ENCODE results near the gene TMEM81. TPM values are rescaled to one million over a fixed set of nuclear protein-coding genes. Genes with fewer than 3 reads are reported as not detected.

TMEM81 gene
- total and polyA plus RNA-seq, 11 donors, result 1.3 to 3.8 (median 2.4) TPM

DNA sequence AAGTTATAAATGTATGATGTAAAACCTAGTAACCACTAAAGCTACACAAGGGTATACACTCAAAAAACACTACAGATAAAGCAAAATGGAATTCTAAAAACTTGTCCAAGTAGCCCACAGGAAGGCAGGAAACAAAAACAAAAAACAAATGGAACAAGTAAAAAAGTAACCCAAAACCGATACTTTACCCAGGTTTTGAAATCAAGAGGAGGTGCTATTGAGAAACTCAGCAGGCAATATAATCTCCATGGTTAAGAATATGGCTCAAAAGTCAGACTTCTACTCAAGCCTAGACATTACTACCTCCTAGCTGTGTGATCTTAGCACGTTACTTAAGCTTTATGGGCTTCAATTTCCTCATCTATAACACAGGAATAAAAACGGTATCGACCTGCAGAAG, 24.2 kb upstream of the TMEM81 start:
- WGBS, 4 donors, result 90 to 92% (median 92%) methylated on average over 4 of the region's 4 CpGs
- H3K36me3 ChIP-seq, result peaks cover 0 to 99% (median 93%) of the 10 kb centered on the region in 9 donors

DNA sequence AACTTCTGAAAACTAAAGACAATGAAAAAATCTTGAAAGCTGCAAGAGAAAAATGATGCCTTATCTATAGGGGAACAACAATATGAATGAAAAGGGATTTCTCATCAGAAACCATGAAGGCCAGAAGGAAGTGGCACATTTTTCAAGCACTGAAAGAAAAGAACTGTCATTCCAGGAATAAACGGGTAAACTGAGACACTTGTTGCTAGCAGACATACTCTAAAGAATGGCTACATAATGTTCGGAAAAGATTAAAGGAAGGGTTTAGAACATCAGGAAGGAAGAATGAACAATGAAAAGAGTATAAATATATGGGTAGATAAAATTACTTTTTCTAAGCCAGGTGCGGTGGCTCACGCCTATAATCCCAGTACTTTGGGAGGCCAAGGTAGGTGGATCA, 23.1 kb upstream of the TMEM81 start:
- no peak overlapping the region for H3K4me3 ChIP-seq
- DNase-seq (no peak), ATAC-seq (no peak)
- peaks cover 0 to 99% (median 93%) of the 10 kb centered on the region in 9 donors for H3K36me3 ChIP-seq
- no peaks in the 10 kb centered on the region for H3K27me3 ChIP-seq
- TF ChIP-seq, protein P1, sequence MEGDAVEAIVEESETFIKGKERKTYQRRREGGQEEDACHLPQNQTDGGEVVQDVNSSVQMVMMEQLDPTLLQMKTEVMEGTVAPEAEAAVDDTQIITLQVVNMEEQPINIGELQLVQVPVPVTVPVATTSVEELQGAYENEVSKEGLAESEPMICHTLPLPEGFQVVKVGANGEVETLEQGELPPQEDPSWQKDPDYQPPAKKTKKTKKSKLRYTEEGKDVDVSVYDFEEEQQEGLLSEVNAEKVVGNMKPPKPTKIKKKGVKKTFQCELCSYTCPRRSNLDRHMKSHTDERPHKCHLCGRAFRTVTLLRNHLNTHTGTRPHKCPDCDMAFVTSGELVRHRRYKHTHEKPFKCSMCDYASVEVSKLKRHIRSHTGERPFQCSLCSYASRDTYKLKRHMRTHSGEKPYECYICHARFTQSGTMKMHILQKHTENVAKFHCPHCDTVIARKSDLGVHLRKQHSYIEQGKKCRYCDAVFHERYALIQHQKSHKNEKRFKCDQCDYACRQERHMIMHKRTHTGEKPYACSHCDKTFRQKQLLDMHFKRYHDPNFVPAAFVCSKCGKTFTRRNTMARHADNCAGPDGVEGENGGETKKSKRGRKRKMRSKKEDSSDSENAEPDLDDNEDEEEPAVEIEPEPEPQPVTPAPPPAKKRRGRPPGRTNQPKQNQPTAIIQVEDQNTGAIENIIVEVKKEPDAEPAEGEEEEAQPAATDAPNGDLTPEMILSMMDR (IDR thresholded peaks at IDR 0.05), result no peak
- TF ChIP-seq POLR2A (IDR thresholded peaks at IDR 0.05), result no peak
- no peaks in the 10 kb centered on the region for H3K4me1 ChIP-seq
- no peak overlapping the region for H3K27ac ChIP-seq
- 92 to 96% (median 95%) methylated on average over 4 of the region's 4 CpGs for WGBS, 4 donors
- intact Hi-C loops (cut with DNase I), result no loop called here
- H3K9me3 ChIP-seq, result no peaks in the 10 kb centered on the region

More for the DNA sequence above, 24.2 kb upstream of the TMEM81 start:
- ATAC-seq (no peak), DNase-seq (no peak)
- no peak for TF ChIP-seq POLR2A (IDR thresholded peaks at IDR 0.05)
- TF ChIP-seq, protein P1 (IDR thresholded peaks at IDR 0.05), result no peak
- no peaks in the 10 kb centered on the region for H3K27me3 ChIP-seq
- no peak overlapping the region for H3K27ac ChIP-seq
- no peaks in the 10 kb centered on the region for H3K9me3 ChIP-seq
- no peak overlapping the region for H3K4me3 ChIP-seq
- intact Hi-C loops (cut with DNase I), result no loop called here
- H3K4me1 ChIP-seq, result no peaks in the 10 kb centered on the region

DNA sequence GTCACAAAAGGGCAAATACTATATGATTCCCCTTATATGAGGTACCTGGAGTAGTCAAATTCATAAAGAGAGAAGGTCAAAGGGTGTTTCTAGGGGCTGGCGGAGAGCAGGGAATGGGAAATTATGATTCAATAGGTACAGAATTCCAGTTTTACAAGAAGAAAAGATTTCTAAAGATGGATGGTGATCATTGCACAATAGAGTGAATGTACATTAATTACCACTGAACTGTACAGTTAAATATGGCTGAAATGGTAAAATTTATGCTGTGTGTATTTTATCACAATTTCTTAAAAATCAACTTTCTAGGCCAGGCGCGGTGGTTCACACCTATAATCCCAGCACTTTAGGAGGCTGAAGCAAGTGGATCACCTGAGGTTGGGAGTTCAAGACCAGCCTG, 18.1 kb upstream of the TMEM81 start:
- H3K27me3 ChIP-seq, result no peaks in the 10 kb centered on the region
- no peaks in the 10 kb centered on the region for H3K4me1 ChIP-seq
- peaks cover 0 to 100% (median 96%) of the 10 kb centered on the region in 9 donors for H3K36me3 ChIP-seq
- intact Hi-C loops (cut with DNase I), result no loop called here
- no peak for DNase-seq
- H3K9me3 ChIP-seq, result no peaks in the 10 kb centered on the region
- 98 to 100% (median 99%) methylated on average over 3 of the region's 3 CpGs for WGBS, 4 donors
- no peak overlapping the region for H3K27ac ChIP-seq
- H3K4me3 ChIP-seq, result no peak overlapping the region
- TF ChIP-seq, protein P1 (IDR thresholded peaks at IDR 0.05), result no peak
- TF ChIP-seq POLR2A (IDR thresholded peaks at IDR 0.05), result no peak
- ATAC-seq, result no peak

DNA sequence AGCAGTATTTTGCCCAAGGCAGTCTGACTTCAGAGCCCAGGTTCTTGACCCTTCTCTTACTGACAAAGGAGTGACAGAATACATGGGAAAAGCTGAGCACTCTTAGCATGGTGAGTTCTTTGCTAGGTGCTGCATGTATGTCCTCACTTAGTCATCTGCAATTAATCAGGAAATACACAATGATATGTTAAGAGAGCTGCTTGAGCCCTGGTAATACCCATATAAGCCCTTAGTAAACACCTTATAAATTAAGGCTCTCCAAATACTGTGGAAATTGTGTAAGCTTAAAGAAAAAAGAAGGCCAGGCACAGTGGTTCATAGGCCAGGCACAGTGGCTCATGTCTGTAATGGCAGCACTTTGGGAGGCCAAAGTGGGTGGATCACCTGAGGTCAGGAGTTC, 14.0 kb upstream of the TMEM81 start:
- H3K27ac ChIP-seq, result no peak overlapping the region
- no peak for TF ChIP-seq POLR2A (IDR thresholded peaks at IDR 0.05)
- TF ChIP-seq, protein P1 (IDR thresholded peaks at IDR 0.05), result no peak
- DNase-seq (no peak), ATAC-seq (no peak)
- H3K4me1 ChIP-seq, result no peaks in the 10 kb centered on the region
- no peaks in the 10 kb centered on the region for H3K9me3 ChIP-seq
- H3K4me3 ChIP-seq, result no peak overlapping the region
- intact Hi-C loops (cut with DNase I), result loop anchor here in 1 of 10 donors (10.0 kb wide), 1 partner anchor 553 kb away; no protein-coding TSS in a partner anchor
- no peaks in the 10 kb centered on the region for H3K27me3 ChIP-seq
- H3K36me3 ChIP-seq, result peaks cover 0 to 99% (median 98%) of the 10 kb centered on the region in 9 donors

Data from heart left ventricle (tissue), 16 donors.